GM10847 (cell line): Measurements from ENCODE around the gene OGFRL1.

Experiments used
- POLR2A ChIP-seq: IDR thresholded peaks from 2 replicates; pipeline ENCODE4 v1.6.1; 2011; ENCODE audit not compliant: insufficient read length; ENCODE audit errors: extremely low read depth

The OGFRL1 gene

DNA sequence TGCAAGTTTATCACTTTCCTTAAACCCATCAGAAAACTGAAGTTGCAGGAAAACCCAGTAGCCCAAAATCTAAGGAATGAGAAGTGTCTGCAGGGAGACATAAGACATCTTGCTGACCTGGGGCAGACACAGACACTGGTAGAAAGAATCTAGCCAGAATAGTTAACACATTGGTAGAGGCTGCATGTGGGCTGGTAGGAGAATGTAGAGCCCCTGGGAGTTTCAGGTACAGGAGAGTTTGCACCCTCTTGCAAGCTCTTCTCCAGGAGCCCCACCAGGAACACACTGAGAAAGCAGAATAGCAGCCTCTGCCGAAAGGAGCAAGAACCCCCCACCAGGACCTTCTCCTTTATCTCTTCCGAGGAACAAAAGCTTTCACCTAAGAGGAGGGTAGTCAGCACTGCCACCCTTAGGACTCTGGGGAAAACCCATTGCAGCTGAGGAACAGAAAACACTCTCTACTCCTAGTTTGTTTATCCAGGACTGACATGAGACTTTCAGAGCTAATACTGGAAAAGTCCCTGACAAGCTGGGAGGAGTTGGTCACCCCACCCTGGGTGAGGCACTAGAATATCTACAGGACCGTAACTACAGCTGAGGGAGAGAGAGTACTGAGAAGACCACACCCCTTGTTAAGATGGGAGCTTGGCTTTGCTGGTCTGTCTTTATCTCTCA, 10.5 kb upstream of the OGFRL1 start:
- no peak for TF ChIP-seq POLR2A

DNA sequence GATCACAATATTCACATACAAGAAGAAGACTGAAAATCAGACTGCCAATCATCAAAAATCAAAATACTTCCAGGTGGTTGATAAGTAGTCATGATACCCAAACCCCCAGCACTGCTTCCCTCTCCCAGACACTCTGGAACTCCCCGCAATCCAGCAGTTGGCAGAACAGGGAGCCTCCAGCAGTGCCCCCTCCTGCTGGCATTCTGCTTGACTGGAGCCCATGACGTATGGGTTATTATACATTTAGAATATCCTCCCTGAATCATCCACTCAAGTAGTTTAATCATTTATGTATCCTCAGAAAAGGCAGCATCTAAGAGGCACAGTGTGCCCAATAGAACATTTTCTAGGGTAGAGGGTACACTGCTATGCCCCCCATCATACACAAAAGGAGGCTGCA, 9.3 kb upstream of the OGFRL1 start:
- no peak for TF ChIP-seq POLR2A

DNA sequence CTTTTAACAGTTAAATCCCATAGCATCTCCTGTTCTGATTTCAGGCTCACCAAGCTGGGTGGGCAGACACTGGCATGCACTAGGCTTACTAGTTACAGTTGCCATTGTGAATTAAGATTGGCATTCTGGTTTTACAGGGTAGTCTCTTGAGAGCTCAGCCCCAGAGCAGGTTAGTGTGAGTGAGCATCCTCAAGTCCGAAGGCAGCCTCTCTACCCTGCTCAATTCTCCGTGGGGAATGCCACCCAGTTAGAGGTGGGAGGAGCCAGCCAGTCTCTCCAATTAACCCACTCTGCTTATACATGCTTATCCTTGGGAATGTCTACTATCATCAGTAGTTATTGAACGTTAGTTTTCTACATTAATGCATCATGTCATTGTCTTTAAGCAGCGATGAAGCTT, 8.9 kb upstream of the OGFRL1 start:
- no peak for TF ChIP-seq POLR2A

DNA sequence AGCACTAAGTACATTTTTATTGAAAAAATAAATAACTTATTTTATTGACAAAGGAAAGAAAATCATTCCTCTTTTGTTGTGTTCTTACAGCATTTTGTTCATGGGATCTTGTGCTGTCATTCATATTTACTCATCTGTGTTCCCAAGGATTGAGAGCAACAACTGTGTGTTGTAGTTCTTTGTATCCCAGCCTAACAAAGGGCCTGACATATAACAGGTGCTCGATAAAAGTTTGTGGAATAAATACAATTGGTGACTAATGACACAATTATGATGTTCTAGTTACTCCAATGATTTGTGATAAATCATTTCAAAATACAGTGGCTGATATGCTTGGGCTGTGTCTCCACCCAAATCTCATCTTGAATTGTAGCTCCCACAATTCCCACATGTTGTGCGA, 7.9 kb upstream of the OGFRL1 start:
- TF ChIP-seq POLR2A, result no peak

DNA sequence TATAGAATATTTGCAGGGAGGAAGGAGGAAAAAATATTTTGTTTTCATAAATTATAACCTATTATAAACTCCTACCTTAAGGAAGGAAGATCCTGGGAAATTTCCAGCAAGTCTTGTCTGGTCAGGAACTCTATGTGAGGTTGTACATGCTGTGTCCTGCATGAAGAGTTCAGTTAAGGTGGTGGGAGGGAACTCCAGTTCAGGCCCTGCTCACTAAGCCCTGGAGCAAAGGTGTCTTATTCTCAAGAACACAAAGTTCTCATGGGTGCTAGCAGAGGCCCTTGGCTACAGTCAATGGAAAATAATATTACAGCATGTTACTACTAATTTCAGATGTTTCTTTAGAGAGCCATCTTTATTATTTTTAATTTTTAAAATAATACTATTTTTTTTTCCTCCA, 3.8 kb upstream of the OGFRL1 start:
- TF ChIP-seq POLR2A, result no peak

DNA sequence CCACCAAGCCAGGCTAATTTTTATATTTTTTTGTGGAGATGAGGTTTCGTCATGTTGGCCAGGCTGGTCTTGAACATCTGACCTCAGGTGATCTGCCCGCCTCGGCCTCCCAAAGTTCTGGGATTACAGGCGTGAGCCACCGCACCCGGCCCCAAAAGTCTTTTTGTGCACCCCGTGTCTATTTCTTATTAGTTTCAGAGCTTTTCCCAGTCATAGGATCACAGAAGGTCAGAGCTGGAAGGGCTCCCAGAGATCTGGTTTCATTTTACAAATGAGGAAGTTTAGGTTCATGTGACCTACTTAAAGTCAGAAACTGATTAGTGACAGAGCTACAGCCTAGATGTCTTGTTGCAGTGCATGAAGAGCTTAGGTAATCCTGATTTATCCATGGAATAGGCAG, 1.6 kb upstream of the OGFRL1 start:
- TF ChIP-seq POLR2A, result no peak

DNA sequence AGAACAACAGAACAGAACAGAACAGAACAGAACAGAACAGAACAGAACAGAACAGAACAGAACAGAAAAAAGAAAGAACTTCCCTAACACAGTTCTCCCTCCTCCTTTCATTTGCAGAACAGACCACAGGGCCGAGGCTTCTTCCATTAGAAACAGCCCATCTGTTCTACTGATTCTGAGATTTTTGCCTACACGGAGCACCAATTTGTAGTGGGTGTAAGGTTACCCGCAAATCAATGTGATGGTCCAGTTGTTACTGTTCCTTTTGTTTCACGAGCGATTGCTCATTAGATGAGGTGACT, 734 bp upstream of the OGFRL1 start:
- no peak for TF ChIP-seq POLR2A

DNA sequence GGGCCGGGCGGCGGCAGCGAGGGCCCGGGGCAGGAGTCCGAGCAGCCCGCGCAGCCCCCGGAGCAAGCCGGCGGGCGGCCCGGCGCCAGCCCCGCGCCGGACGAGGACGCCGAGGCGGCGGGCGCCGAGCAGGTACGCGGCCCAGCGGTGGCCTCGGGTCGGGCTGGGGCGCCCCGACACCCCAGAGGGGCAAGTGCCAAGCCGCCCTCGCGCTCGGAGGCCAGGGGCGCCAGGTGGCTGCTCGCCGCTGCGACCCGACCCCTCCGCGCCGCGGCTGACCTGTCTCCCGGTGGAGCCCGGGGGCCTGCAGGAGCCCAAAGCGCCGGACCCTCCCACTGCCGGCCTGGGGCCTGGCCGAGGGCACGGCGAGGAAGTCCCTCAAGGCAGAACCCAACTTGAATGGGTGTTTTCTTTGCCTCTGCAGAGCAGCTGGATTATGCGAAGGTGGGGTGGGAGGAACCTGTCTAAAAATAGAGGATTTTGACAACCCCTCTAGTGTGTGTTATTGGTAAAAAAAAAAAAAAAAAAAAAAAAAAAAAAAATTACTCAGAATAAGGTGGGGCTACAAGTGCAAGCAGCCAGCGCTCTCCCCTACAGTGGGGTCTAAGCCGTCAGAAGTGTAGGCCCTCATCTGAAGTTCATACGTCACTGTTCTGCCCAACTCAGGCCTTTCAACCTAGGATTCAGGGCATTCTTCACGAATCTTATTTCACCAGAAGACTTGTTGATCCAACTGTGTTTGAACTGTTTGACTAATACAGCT, 609 bp downstream of the OGFRL1 start:
- no peak for TF ChIP-seq POLR2A

DNA sequence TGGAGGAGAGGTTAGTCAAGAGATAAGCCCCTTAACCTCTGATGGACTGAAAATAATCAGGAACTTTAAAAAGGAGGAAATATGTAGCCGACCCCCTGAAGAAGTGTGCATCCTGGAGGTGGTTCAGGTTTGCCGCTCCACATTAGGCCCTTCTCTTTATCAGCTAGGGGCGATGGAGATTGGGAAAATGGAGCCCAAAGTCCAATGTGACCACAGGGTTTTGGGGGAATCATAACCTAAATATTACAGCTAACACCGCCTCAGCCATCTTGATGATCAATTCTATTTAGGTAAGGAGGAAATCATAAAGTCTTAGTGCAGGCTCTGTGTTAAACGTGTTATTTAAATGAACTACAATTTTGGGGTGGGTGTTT, 1.2 kb downstream of the OGFRL1 start:
- no peak for TF ChIP-seq POLR2A

DNA sequence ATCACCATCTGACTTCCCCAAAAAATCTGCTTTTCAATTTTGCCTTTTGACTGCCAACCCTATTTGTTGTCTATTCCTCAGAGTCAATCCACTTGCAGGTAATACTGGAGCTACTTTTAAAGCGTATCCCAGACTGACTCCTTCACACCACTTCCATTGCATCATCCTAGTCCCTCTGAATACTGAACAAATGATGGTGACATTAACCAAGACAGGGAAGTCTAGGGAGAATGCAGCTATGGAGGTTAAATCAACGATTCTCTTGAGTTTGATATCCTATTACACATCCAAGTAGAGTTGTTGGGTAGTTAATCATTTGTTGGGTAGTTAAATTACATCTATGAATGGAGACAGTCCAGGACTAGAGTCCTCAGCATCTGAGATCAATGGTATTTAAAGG, 2.0 kb downstream of the OGFRL1 start:
- TF ChIP-seq POLR2A, result no peak

DNA sequence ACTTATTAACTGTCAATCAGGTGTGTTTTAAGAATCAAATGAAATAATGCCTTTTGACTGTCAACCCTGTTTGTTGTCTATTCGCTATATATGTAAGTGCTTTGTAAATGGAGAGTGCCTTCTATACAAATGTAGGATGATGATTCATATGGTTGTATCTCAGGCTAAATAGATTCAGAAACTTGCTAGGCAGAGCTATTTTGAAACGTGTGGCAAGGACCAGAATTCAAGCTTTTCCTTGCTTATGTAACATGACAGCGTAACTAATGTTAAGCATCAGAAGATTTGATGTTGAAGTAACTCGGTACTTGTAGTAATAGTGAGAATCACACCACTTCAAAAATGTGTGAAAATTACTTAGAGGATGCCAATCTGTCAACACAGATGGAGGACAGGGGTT, 3.4 kb downstream of the OGFRL1 start:
- TF ChIP-seq POLR2A, result no peak

DNA sequence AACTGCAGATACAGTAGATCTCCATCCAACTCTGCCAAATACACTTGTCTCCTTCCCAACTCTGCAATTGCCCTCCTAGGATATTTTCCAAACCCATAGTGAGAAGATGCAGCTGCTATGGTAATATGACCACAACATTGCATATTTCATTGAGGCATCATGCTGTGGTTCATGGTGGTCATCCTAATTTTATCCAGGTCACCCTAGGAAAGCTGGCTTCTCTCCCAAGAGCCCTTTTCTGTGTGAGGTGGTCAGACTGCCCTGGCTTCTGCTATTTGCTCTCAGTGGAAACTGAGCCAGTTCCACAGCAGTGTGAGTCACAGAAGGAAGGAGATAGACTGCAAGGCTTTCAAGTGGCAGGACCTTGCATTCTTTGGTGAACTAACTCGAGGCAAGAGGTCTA, 5.5 kb downstream of the OGFRL1 start:
- no peak for TF ChIP-seq POLR2A

DNA sequence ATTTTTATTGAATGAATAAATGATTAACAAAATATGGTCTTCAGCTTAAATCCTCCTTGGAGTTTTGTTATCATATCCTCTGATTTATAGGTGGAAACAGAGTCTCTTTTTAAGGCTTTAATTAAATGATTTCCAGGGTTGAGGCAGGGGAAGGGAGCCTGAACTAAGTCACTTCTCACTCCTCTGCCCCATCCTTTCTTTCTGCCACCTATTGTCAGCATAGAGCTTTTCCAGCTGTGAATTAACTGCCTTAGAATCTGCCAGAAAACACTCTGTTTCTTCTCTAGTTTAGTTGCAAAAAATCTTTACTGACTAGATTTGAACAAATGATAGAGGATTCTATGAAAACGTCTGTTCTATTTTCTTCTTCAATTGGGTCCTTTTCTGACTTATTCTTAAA, 9.8 kb downstream of the OGFRL1 start:
- no peak for TF ChIP-seq POLR2A

DNA sequence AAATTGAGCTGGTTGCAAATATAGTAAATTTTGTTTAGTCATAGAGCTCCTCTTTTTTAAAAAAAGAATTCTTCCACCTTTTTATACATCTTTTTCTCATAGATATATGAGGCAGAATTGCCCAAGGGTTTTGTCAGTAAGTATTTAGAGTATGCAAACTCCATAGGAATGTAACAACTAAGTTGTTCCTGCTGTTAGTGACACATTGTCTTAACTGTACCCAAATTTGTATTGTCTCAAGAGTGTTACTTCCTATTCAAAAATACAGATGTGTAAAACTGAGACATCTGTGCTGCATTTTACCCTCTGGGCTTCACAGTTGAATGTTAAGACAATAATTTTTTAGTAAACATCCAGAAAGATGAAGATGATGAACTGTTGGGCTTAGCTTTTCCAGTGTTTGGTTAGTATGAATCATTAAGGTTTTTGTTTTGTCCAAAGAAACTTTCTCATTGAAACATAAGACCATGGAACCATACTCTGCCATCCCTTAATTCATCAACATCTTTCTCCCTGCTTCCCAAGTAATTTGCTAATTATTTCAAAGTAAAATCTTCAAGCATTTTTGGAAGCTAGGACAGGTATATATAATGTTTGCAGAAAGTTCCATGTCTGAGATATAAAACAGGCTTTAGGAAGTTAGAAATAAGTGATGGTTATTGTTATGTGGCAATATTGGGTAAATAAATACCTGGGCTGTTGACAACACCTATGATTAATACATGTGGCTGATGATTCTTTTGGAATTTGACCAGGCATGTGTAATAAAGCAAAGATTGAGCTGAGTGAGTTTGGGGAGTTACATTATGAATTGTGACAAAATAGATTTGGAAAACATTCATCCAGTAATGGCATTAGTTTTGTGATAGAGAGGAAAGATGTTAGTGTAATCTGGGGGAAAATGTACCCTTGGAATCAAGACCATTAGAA, 11.2 kb downstream of the OGFRL1 start:
- no peak for TF ChIP-seq POLR2A

DNA sequence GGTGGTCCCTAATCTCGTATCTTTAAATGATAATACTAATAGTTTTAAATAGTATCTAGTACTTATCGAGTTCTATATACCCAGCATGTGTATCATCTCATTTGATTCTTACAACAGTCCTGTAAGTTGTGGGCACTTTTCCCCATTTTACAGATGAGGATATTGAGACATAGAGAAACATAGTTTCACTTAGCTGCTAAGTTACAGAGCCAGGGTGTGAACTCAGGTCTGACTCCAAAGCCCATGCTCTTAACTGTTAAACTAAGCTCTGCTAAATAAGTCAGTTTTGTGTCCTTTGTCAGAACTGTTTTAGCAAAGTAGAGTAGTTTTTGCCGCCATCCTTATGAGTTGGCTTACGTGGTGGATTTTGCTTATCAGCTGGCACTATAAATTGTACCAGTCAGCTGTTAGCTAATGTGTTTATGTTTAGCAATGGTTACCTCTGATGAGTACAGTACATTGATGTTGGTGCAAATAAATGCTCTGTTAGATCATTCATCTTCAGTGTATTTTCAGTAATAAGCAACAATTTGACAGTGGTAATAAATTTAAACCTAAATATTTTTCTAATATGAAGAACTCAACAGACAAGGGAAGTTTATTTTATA, 12.1 kb downstream of the OGFRL1 start:
- no peak for TF ChIP-seq POLR2A

DNA sequence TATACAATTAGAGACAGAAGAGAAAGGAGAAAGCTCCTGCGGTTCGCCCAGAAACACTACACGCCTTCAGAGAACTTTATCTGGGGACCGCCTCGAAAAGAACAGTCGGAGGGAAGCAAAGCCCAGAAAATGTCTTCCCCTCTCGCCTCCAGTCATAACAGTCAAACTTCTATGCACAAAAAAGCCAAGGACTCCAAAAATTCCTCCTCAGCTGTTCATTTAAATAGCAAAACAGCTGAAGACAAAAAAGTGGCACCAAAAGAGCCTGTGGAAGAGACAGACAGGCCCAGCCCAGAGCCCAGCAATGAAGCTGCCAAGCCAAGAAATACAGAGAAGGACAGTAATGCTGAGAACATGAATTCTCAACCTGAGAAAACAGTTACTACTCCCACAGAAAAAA, 12.9 kb downstream of the OGFRL1 start:
- TF ChIP-seq POLR2A, result no peak
